ENCODE measurements around the gene OPCML.

GRCh38 chr11:133072858-133073582 is 459.3 kb downstream of the OPCML start:
- TF ChIP-seq, protein P1, sequence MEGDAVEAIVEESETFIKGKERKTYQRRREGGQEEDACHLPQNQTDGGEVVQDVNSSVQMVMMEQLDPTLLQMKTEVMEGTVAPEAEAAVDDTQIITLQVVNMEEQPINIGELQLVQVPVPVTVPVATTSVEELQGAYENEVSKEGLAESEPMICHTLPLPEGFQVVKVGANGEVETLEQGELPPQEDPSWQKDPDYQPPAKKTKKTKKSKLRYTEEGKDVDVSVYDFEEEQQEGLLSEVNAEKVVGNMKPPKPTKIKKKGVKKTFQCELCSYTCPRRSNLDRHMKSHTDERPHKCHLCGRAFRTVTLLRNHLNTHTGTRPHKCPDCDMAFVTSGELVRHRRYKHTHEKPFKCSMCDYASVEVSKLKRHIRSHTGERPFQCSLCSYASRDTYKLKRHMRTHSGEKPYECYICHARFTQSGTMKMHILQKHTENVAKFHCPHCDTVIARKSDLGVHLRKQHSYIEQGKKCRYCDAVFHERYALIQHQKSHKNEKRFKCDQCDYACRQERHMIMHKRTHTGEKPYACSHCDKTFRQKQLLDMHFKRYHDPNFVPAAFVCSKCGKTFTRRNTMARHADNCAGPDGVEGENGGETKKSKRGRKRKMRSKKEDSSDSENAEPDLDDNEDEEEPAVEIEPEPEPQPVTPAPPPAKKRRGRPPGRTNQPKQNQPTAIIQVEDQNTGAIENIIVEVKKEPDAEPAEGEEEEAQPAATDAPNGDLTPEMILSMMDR (IDR thresholded peaks at IDR 0.05), result no peak
- TF ChIP-seq ZFX (IDR thresholded peaks at IDR 0.05; ENCODE audit: borderline replicate concordance), result no peak
